Measurements from ENCODE around the gene APLP1. TPM values are rescaled to one million over a fixed set of nuclear protein-coding genes. Genes with fewer than 3 reads are reported as not detected.

Gene APLP1
- total RNA-seq, 1 experiment from 2014 or later = 15.5 TPM

DNA sequence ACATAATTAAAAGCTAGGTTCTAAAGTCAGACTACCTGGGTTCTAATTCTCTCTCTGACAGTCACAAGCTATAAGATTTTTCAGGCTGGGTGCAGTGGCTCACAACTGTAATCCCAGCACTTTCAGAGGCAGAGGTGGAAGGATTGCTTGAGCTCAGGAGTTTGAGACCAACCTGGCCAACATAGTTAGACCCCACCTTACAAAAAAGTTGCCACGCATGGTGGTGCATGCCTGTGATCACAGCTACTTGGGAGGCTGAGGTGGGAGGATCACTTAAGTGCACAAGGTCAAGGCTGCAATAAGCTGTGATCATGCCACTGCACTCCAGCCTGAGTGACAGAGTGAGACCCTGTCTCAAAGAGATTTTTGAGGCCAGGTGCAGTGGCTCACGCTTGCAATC is 26.0 kb downstream of the APLP1 start (continued):
- TF ChIP-seq, protein P1, sequence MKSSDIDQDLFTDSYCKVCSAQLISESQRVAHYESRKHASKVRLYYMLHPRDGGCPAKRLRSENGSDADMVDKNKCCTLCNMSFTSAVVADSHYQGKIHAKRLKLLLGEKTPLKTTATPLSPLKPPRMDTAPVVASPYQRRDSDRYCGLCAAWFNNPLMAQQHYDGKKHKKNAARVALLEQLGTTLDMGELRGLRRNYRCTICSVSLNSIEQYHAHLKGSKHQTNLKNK (CRISPR knock-in tag; IDR thresholded peaks at IDR 0.05) = no peak
- TF ChIP-seq, protein P2, sequence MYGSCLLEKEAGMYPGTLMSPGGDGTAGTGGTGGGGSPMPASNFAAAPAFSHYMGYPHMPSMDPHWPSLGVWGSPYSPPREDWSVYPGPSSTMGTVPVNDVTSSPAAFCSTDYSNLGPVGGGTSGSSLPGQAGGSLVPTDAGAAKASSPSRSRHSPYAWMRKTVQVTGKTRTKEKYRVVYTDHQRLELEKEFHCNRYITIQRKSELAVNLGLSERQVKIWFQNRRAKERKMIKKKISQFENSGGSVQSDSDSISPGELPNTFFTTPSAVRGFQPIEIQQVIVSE (CRISPR knock-in tag; IDR thresholded peaks at IDR 0.05; ENCODE audit: borderline replicate concordance) = no peak
- TF ChIP-seq GRHL2 (CRISPR knock-in tag; IDR thresholded peaks at IDR 0.05; ENCODE audit: insufficient replicate concordance, severe bottlenecking) = no peak

DNA sequence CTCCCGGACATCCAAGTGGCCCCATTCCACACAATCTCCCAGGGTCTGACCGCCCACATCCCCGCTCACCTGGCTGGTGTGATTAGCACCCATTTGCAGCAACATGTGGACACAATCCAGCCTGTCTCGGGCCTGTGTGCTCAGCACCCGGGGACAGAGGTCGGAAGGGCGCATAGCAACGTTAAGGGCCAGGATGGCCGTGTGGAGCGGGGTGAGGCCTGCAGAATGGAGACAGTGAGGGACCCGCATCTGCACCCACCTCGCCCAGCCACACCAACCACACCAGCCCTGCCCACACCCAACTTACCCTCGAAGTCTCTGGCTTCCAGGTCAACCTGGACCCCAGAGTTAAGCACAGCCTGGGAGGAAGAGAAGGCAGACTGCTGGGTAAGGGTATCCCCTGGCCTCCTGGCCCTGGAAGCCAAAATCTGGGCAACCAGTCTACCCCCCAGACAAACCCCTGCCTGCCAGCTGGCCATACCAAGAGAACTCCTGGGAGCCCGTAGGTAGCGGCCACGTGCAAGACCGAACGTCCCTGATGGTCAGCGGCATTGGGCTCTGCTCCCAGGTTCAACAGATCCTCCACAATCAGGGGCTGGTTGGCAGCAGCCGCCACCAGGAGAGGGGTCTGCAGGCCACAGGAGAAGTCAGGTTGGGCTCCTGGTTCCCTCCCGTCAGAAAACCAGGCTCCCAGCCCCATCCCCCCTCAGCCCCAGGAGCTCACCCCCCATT is 27.7 kb downstream of the APLP1 start:
- ATAC-seq (no peak), DNase-seq (ENCODE audit: low spot score) (no peak)
- TF ChIP-seq, protein P3, sequence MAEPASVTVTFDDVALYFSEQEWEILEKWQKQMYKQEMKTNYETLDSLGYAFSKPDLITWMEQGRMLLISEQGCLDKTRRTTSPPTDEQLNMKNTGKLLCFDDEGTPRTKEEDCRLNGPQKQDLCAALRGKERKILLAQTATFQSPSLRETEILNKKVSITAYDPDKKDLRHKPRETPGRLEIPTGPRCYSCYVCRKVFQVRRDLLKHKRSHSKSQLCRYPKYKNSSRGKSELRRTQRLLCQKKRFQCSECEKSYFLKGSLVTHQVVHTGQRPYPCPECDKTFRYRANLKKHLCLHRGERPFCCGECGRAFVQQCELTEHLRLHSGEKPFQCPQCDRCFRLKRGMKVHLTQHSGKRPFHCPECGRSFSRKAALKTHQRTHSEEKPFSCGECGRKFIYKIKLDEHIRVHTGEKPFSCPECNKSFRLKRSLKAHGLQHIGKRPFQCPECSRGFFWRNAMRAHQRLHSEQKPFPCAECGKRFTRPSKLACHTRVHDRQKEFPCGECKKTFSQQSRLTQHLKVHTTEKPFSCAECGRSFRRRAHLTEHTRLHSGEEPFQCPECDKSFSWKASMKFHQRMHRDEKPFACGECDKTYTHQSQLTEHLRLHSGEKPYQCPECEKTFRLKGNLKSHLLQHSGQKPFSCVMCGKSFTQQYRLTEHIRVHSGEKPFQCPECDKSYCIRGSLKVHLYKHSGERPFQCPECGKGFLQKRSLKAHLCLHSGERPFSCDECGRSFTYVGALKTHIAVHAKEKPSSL (CRISPR knock-in tag; conservative IDR thresholded peaks at IDR 0.05) = no peak
- TF ChIP-seq, protein P4, sequence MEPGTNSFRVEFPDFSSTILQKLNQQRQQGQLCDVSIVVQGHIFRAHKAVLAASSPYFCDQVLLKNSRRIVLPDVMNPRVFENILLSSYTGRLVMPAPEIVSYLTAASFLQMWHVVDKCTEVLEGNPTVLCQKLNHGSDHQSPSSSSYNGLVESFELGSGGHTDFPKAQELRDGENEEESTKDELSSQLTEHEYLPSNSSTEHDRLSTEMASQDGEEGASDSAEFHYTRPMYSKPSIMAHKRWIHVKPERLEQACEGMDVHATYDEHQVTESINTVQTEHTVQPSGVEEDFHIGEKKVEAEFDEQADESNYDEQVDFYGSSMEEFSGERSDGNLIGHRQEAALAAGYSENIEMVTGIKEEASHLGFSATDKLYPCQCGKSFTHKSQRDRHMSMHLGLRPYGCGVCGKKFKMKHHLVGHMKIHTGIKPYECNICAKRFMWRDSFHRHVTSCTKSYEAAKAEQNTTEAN (CRISPR knock-in tag; IDR thresholded peaks at IDR 0.05) = no peak
- TF ChIP-seq ZNF263 (CRISPR knock-in tag; IDR thresholded peaks at IDR 0.05; ENCODE audit: low read depth) = no peak
- no peak for TF ChIP-seq ZNF121 (CRISPR knock-in tag; IDR thresholded peaks at IDR 0.05)
- TF ChIP-seq, protein P5, sequence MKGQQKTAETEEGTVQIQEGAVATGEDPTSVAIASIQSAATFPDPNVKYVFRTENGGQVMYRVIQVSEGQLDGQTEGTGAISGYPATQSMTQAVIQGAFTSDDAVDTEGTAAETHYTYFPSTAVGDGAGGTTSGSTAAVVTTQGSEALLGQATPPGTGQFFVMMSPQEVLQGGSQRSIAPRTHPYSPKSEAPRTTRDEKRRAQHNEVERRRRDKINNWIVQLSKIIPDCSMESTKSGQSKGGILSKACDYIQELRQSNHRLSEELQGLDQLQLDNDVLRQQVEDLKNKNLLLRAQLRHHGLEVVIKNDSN (CRISPR knock-in tag; IDR thresholded peaks at IDR 0.05) = no peak
- TF ChIP-seq, protein P6, sequence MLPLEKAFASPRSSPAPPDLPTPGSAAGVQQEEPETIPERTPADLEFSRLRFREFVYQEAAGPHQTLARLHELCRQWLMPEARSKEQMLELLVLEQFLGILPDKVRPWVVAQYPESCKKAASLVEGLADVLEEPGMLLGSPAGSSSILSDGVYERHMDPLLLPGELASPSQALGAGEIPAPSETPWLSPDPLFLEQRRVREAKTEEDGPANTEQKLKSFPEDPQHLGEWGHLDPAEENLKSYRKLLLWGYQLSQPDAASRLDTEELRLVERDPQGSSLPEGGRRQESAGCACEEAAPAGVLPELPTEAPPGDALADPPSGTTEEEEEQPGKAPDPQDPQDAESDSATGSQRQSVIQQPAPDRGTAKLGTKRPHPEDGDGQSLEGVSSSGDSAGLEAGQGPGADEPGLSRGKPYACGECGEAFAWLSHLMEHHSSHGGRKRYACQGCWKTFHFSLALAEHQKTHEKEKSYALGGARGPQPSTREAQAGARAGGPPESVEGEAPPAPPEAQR (CRISPR knock-in tag; IDR thresholded peaks at IDR 0.05) = no peak
- TF ChIP-seq KAT7 (CRISPR knock-in tag; IDR thresholded peaks at IDR 0.05; ENCODE audit: borderline replicate concordance) = no peak
- TF ChIP-seq, protein P7, sequence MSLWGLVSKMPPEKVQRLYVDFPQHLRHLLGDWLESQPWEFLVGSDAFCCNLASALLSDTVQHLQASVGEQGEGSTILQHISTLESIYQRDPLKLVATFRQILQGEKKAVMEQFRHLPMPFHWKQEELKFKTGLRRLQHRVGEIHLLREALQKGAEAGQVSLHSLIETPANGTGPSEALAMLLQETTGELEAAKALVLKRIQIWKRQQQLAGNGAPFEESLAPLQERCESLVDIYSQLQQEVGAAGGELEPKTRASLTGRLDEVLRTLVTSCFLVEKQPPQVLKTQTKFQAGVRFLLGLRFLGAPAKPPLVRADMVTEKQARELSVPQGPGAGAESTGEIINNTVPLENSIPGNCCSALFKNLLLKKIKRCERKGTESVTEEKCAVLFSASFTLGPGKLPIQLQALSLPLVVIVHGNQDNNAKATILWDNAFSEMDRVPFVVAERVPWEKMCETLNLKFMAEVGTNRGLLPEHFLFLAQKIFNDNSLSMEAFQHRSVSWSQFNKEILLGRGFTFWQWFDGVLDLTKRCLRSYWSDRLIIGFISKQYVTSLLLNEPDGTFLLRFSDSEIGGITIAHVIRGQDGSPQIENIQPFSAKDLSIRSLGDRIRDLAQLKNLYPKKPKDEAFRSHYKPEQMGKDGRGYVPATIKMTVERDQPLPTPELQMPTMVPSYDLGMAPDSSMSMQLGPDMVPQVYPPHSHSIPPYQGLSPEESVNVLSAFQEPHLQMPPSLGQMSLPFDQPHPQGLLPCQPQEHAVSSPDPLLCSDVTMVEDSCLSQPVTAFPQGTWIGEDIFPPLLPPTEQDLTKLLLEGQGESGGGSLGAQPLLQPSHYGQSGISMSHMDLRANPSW (CRISPR knock-in tag; conservative IDR thresholded peaks at IDR 0.05; ENCODE audit: low read depth) = no peak
- TF ChIP-seq, protein P8, sequence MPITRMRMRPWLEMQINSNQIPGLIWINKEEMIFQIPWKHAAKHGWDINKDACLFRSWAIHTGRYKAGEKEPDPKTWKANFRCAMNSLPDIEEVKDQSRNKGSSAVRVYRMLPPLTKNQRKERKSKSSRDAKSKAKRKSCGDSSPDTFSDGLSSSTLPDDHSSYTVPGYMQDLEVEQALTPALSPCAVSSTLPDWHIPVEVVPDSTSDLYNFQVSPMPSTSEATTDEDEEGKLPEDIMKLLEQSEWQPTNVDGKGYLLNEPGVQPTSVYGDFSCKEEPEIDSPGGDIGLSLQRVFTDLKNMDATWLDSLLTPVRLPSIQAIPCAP (CRISPR knock-in tag; IDR thresholded peaks at IDR 0.05) = no peak
- no peak for TF ChIP-seq OVOL2 (CRISPR knock-in tag; IDR thresholded peaks at IDR 0.05; ENCODE audit: borderline replicate concordance)
- no peak for TF ChIP-seq SMAD4 (CRISPR knock-in tag; IDR thresholded peaks at IDR 0.05)
- no peak for TF ChIP-seq TCF7 (CRISPR knock-in tag; IDR thresholded peaks at IDR 0.05; ENCODE audit: low read depth)
- Mint-ChIP-seq H3K27me3 (ENCODE audit: low read depth) (no peaks in the 10 kb centered on the region; the same call in 1 of the 2 replicates), H3K4me3 (no peak overlapping the region), H3K4me1 (no peaks in the 10 kb centered on the region; the same call in 1 of the 2 replicates), H3K27ac (no peak overlapping the region), H3K36me3 (peaks cover 38% of the 10 kb centered on the region), H3K9me3 (no peaks in the 10 kb centered on the region)
- CTCF ChIA-PET = no interaction called here
- POLR2A ChIA-PET = no interaction called here

Data from WTC11 (cell line).